ENCODE results near the gene ADNP. TPM values are rescaled to one million over a fixed set of nuclear protein-coding genes. Genes with fewer than 3 reads are reported as not detected.

Gene ADNP
- total RNA-seq, 1 donor from 2014 or later = 86.6 TPM

- DNase-seq (ENCODE audit: low read depth) = no peak
Measured at GRCh38 chr20:50932691-50933280, 1.5 kb upstream of the ADNP start.

GRCh38 chr20:50932016-50932485 lies 814 bp upstream of the ADNP start:
- no peak for DNase-seq (ENCODE audit: low read depth)

GRCh38 chr20:50930976-50931305 lies 296 bp downstream of the ADNP start:
- DNase-seq (ENCODE audit: low read depth) = no peak

- DNase-seq (ENCODE audit: low read depth) = no peak
Measured at GRCh38 chr20:50930139-50930975, 880 bp downstream of the ADNP start.

GRCh38 chr20:50929299-50930138 lies 1.7 kb downstream of the ADNP start:
- peak; percentile 92 for DNase-seq (ENCODE audit: low read depth)

GRCh38 chr20:50928469-50928868 lies 2.8 kb downstream of the ADNP start:
- DNase-seq (ENCODE audit: low read depth) = no peak

GRCh38 chr20:50926530-50926929 lies 4.7 kb downstream of the ADNP start:
- no peak for DNase-seq (ENCODE audit: low read depth)

- no peak for DNase-seq (ENCODE audit: low read depth)
Measured at GRCh38 chr20:50924261-50924920, 6.8 kb downstream of the ADNP start.

GRCh38 chr20:50921803-50922501 lies 9.3 kb downstream of the ADNP start:
- DNase-seq (ENCODE audit: low read depth) = no peak

GRCh38 chr20:50920997-50921396 lies 10.2 kb downstream of the ADNP start:
- DNase-seq (ENCODE audit: low read depth) = no peak

- peak; percentile 99 for DNase-seq (ENCODE audit: low read depth)
Measured at GRCh38 chr20:50919567-50919966, 11.7 kb downstream of the ADNP start.

GRCh38 chr20:50918403-50918802 lies 12.8 kb downstream of the ADNP start:
- no peak for DNase-seq (ENCODE audit: low read depth)

GRCh38 chr20:50916934-50917333 lies 14.3 kb downstream of the ADNP start:
- DNase-seq (ENCODE audit: low read depth) = no peak

GRCh38 chr20:50916257-50916656 lies 15.0 kb downstream of the ADNP start:
- DNase-seq (ENCODE audit: low read depth) = peak; percentile 50

GRCh38 chr20:50915424-50915823 lies 15.8 kb downstream of the ADNP start:
- no peak for DNase-seq (ENCODE audit: low read depth)

- peak; percentile 59 for DNase-seq (ENCODE audit: low read depth)
Measured at GRCh38 chr20:50913690-50914375, 17.4 kb downstream of the ADNP start.

GRCh38 chr20:50911716-50912115 lies 19.5 kb downstream of the ADNP start:
- no peak for DNase-seq (ENCODE audit: low read depth)

- DNase-seq (ENCODE audit: low read depth) = no peak
Measured at GRCh38 chr20:50911030-50911429, 20.2 kb downstream of the ADNP start.

- DNase-seq (ENCODE audit: low read depth) = no peak
Measured at GRCh38 chr20:50909413-50909812, 21.8 kb downstream of the ADNP start.

- DNase-seq (ENCODE audit: low read depth) = no peak
Measured at GRCh38 chr20:50904067-50904570, 27.1 kb downstream of the ADNP start.

Measured in renal cortical epithelial cell (primary cell).